Loucy (cell line): ENCODE data around the gene FOXO3.

Source experiments
- EZH2phosphoT487 ChIP-seq: fragments of 200-600 bp; IDR thresholded peaks from 2 replicates; pipeline ENCODE4 v1.6.1; 2018; ENCODE audit warnings: antibody characterized with exemption, mild to moderate bottlenecking, moderate library complexity, borderline replicate concordance
- TF ChIP-seq, protein P1 (sequence below): fragments of 200-600 bp; sonication (generic); conservative IDR thresholded peaks from 2 replicates; pipeline ENCODE4 v1.5.1; 2014; ENCODE audit warnings: mild to moderate bottlenecking, antibody characterized with exemption, low read length

DNA sequence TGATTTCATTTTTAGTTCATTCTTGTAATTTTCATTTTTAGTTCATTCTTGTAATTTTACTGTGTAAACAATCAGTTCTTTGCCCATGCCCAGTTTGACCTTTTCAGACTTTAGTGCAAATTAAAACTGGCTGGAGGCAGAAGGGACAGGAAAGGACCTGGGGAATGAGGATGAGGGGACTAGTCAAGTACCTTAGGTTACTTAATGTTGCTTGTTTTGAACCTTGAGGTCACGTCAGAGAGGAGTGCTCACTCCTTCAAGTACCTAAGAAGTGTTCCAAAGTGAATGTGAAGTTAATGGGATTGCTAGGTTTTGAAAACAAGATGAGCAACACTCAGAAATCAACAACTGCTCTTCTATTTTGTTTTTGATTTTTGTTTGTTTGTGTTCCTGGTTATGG, 82.5 kb downstream of the FOXO3 start:
- TF ChIP-seq, protein P1, sequence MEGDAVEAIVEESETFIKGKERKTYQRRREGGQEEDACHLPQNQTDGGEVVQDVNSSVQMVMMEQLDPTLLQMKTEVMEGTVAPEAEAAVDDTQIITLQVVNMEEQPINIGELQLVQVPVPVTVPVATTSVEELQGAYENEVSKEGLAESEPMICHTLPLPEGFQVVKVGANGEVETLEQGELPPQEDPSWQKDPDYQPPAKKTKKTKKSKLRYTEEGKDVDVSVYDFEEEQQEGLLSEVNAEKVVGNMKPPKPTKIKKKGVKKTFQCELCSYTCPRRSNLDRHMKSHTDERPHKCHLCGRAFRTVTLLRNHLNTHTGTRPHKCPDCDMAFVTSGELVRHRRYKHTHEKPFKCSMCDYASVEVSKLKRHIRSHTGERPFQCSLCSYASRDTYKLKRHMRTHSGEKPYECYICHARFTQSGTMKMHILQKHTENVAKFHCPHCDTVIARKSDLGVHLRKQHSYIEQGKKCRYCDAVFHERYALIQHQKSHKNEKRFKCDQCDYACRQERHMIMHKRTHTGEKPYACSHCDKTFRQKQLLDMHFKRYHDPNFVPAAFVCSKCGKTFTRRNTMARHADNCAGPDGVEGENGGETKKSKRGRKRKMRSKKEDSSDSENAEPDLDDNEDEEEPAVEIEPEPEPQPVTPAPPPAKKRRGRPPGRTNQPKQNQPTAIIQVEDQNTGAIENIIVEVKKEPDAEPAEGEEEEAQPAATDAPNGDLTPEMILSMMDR: no peak
- TF ChIP-seq EZH2phosphoT487: no peak
